Measurements from ENCODE around the gene PARP12.

The PARP12 gene

GRCh38 chr7:140015471-140015970 lies 47.2 kb downstream of the PARP12 start:
- in situ Hi-C loops (cut with HindIII; ENCODE audit: low sequenced_read_pairs): no loop called here

DNA sequence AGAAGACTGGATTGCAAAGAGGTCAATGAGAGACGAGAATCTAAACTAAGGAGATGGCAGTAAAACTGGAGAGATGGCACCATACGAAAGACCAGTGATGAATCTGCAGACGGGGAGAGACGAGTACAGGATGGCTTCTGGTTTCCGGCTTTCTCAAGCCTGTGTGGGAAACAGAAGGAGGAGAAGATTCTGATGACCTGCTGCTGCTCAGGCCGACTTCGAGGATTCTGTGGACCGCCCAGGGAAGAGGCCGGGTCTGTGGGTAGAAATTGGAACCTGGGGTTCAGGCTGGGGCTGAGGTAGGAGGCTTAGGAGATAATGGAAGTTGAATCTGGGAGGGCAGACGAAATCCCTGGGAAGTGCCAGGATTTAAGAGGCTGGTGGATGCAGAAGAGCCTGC lies 48.6 kb downstream of the PARP12 start:
- in situ Hi-C loops (cut with HindIII; ENCODE audit: low sequenced_read_pairs): loop anchor here (5.0 kb wide), 1 partner anchor 452 kb away; no protein-coding TSS in a partner anchor

DNA sequence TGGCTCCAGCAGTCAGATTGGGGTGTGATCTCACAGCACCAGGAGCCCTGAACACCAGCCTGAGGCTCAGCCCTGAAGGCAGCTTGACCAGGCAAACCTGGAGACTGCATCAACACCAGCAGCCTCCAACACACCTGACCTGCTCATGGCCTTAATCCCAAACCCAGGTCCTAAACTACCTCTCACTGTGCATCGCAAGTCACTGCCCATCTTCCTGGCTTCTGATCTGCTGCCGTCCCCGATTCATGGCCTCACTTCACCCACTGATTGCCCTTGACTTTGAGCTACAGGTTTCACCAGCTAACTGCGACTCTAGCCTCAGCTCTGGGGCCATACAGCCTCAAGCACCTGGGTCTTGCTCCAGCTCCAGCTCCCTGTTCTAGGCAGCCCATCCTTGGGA lies 49.1 kb downstream of the PARP12 start:
- in situ Hi-C loops (cut with HindIII; ENCODE audit: low sequenced_read_pairs): loop anchor here (5.0 kb wide), 1 partner anchor 451 kb away; no protein-coding TSS in a partner anchor

GRCh38 chr7:140010194-140010895 lies 52.4 kb downstream of the PARP12 start:
- in situ Hi-C loops (cut with HindIII; ENCODE audit: low sequenced_read_pairs): loop anchor here (5.0 kb wide), 1 partner anchor 448 kb away; no protein-coding TSS in a partner anchor

- in situ Hi-C loops (cut with HindIII; ENCODE audit: low sequenced_read_pairs): loop anchor here (5.0 kb wide), 4 partner anchors 37 to 512 kb away; no protein-coding TSS in a partner anchor
These were observed 53.0 kb downstream of the PARP12 start for GRCh38 chr7:140009735-140010134.

- in situ Hi-C loops (cut with HindIII; ENCODE audit: low sequenced_read_pairs): loop anchor here (5.0 kb wide), 3 partner anchors 37 to 512 kb away; no protein-coding TSS in a partner anchor
These were observed 53.8 kb downstream of the PARP12 start for GRCh38 chr7:140008755-140009610.

DNA sequence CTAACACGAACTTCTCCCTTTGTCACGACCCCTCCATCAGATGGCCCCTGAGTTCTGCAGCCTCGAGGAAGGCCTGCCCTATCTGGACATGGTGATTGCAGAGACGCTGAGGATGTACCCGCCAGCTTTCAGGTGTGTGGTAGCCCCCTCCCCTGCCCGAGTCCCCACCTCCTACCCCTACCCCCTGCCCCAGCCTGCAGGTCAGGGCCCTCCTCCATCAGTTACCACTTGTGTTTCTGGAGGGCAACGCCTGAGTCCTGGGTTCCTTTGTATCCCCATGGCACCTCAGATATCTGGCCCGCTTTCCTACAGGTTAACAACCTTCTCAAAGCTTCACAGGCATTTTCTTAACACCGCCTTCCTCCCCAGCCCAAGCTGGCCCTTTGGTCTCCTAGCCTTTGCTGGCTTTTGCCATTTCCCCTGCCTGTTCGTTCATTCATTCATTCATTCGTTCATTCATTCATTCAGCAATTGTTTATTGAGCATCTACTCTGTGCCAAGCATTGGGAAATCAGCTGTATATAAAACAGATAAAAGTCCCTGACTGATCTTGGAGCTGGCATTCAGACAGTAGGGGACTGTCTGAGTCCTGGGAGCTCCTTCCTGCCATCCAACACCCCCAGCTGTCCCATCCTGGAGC lies 55.6 kb downstream of the PARP12 start:
- in situ Hi-C loops (cut with HindIII; ENCODE audit: low sequenced_read_pairs): loop anchor here (5.0 kb wide), 3 partner anchors 35 to 510 kb away; no protein-coding TSS in a partner anchor

- in situ Hi-C loops (cut with HindIII; ENCODE audit: low sequenced_read_pairs): loop anchor here (5.0 kb wide), 3 partner anchors 34 to 509 kb away; no protein-coding TSS in a partner anchor
These were observed 56.2 kb downstream of the PARP12 start for GRCh38 chr7:140006600-140006999.

DNA sequence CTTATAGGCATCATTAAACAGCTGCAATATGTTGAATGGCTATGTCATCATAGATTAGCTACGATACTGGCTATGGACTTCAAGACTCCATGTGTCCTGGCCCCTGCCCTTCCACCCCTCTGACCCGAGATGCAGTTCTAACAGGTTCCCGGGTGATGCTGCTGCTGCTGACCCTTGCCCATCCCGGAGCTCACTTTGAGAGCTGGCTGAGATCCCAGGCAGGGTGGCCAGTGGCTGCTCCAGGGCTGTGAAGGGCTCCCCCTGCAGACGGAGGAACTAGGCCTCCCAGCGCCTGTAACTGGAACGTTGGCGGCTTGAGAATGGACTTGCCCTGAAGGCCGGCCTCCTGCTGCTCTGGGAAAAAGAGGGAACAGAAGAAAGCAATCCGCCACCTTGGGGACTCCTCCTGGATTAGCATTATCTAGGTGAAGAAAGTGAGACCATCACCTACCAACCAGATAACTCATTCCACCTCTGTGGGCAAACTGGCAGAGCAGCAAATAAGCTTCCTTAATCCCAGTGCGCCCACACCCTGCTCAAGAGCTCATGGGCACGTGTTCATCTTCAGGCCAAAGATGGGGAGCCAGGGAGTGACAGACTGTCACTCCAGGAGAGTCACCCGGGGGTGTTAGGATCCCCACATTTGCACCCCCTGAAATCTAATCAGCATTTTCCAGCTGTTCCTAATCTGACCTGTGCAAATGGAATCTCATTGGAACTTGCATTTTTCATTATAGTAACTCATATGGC lies 56.8 kb downstream of the PARP12 start:
- in situ Hi-C loops (cut with HindIII; ENCODE audit: low sequenced_read_pairs): loop anchor here (5.0 kb wide), 3 partner anchors 34 to 509 kb away; no protein-coding TSS in a partner anchor

DNA sequence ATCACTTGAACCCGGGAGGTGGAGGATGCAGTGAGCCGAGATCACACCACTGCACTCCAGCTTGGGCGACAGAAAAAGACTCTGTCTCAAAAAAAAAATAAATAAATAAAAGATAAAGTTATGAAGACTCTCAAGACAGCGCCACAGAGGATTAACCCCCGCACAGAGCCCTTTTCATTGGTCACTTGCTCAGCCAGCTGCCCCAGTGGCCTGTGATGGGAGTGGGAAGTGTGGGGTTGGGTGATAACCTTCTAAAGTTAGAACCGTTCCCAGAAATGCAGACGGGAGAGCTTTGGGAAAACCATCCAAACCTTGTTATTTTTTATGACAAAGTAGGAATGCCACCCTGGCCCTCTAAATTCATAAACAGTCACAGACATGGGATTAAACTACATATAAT lies 57.4 kb downstream of the PARP12 start:
- in situ Hi-C loops (cut with HindIII; ENCODE audit: low sequenced_read_pairs): loop anchor here (5.0 kb wide), 3 partner anchors 33 to 508 kb away; no protein-coding TSS in a partner anchor

DNA sequence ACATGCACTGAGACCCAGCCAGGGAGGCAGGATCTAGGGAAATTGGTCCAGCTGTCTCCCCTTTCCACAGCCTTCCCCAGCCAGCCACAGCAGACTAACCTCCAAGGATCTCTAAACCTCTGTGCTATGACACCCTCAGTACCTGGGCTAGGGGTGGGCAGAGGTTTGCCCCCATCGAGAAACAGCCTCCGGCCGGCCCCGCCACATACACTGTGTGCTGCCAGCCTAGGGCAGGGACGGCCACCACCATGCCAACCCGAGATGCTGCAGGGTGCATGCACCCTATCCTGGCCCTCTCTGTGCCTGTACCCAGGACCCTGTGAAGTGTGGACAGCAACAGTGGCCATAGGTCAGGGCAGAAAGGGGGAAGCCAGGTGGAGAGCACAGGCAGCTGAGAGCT lies 58.1 kb downstream of the PARP12 start:
- in situ Hi-C loops (cut with HindIII; ENCODE audit: low sequenced_read_pairs): loop anchor here (5.0 kb wide), 3 partner anchors 32 to 507 kb away; no protein-coding TSS in a partner anchor

DNA sequence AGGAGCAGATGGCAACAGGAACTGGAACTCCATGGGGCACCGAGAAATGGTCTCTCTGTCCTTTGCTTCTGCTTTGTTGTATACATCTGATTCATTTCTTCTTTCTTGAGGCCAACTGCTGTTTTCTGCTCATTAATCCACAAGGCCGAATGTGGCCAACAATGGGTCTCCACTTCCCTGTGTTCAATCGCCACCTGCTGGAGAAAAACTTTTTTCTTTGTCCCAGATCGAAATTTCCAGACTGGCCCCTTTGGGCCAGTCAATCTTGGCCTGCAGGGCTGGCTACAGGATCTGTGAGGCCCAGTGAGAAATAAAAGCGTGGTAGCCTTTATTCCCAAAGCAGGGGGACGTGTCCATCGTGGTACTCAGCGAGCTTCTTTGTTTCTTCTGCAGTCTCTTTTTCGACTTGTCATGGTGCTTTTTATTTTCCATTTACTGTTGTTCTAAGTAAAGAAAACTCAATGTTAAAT lies 58.8 kb downstream of the PARP12 start:
- in situ Hi-C loops (cut with HindIII; ENCODE audit: low sequenced_read_pairs): no loop called here

GRCh38 chr7:140000666-140001268 lies 62.0 kb downstream of the PARP12 start:
- in situ Hi-C loops (cut with HindIII; ENCODE audit: low sequenced_read_pairs): no loop called here

GRCh38 chr7:139999516-139999915 lies 63.2 kb downstream of the PARP12 start:
- in situ Hi-C loops (cut with HindIII; ENCODE audit: low sequenced_read_pairs): no loop called here

- in situ Hi-C loops (cut with HindIII; ENCODE audit: low sequenced_read_pairs): no loop called here
These were observed 64.2 kb downstream of the PARP12 start for GRCh38 chr7:139998572-139998971.

GRCh38 chr7:139995017-139995915 lies 67.5 kb downstream of the PARP12 start:
- in situ Hi-C loops (cut with HindIII; ENCODE audit: low sequenced_read_pairs): no loop called here

- in situ Hi-C loops (cut with HindIII; ENCODE audit: low sequenced_read_pairs): loop anchor here (5.0 kb wide), 1 partner anchor 212 kb away; no protein-coding TSS in a partner anchor
These were observed 68.4 kb downstream of the PARP12 start for GRCh38 chr7:139994356-139994755.

- in situ Hi-C loops (cut with HindIII; ENCODE audit: low sequenced_read_pairs): loop anchor here (5.0 kb wide), 1 partner anchor 211 kb away; no protein-coding TSS in a partner anchor
These were observed 69.2 kb downstream of the PARP12 start for GRCh38 chr7:139993592-139993991.
